ENCODE results near the gene NEDD8.
"Not testable (repeated sequence)": the region's sequence is repeated elsewhere in the genome, so short reads cannot be mapped to it uniquely, and the experiment has no call there.

NEDD8 gene

DNA sequence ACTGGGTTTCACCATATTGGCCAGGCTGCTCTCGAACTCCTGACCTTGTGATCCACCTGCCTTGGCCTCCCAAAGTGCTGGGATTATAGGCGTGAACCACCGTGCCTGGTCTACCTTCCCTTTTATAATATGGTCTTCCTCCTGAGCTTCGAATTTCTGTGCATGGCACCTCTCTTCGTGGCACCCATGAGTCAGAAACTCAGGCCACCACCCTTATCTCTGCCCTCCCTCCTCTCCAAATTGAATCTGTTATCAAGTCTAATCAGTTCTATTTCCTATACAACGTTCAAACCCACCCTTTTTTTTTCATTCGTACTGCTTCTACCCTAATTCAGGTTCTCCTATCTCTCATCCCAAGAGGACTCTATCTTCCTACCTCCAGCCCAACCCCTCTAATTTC lies 15.3 kb upstream of the NEDD8 start:
- DNase-seq (ENCODE audit: low read depth, low spot score): no peak

GRCh38 chr14:24246765-24247212 lies 14.6 kb upstream of the NEDD8 start:
- no peak for DNase-seq (ENCODE audit: low read depth, low spot score)

DNA sequence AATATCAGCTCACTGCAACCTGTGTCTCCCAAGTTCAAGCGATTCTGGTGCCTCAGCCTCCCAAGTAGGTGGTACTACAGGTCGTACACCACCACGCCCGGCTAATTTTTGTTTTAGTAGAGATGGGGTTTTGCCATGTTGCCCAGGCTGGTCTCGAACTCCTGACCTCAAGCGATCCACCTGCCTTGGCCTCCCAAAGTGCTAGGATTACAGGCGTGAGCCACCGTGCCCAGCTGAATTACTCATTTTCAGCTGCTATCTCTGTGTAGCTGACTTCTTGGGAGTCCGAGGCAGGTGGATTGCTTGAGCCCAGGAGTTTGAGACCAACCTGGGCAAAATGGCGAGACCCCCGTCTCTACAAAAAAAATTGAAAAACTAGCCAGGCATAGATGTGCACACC lies 13.2 kb upstream of the NEDD8 start:
- not testable (repeated sequence) for DNase-seq (ENCODE audit: low read depth, low spot score)

GRCh38 chr14:24243336-24243836 lies 11.2 kb upstream of the NEDD8 start:
- no peak for DNase-seq (ENCODE audit: low read depth, low spot score)

DNA sequence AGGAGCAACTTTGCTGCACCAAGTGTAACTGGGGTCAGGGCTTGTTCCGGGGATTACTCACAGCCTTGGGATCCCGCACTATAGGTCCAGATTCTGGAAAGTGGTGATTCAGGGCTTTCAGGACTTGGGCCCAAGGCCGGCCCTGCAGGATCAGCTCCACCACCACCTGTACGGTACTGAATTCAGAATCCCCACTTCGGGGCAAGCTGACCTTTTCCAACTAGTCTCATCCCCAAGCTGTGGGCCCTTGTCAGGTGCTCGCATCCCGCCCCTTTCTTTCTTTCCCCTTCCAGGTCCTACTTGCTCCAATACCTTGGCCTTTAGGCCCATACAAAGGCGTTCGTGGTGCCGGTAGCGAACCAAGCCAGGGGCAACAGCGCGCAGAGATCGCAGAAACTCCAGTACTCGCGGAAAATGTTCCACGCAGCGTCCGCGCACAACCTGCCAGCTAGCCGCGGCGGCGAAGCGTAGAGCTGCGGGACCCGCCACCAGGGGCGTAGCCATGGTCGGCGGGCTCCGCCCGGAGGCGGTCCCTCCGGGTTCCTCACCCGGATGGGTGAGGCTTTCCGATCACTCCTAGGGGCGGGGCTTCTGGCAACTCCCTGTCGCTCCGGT lies 9.8 kb upstream of the NEDD8 start:
- DNase-seq (ENCODE audit: low read depth, low spot score): no peak

GRCh38 chr14:24240110-24240918 lies 8.1 kb upstream of the NEDD8 start:
- no peak for DNase-seq (ENCODE audit: low read depth, low spot score)

DNA sequence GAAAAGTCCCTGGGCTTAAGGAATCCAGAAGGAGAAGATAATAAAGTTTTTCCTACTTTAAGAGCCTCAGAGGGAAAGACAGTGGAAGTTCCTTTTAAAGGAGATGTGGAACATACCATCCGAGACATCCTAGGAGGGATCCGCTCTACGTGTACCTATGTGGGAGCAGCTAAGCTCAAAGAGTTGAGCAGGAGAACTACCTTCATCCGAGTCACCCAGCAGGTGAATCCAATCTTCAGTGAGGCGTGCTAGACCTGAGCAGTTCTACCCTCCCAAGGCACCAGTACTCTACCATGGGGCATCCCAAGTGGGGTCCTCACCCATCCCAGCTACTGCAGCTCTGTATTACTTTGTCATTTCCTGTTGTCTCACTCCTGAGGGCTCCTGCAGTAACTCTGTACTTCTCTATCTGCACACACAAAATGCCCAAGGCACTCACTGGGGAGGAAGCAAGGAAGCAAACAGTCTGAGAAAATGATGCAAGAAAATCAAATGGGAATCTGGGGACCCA lies 6.4 kb upstream of the NEDD8 start:
- no peak for DNase-seq (ENCODE audit: low read depth, low spot score)

- no peak for DNase-seq (ENCODE audit: low read depth, low spot score)
Observed at GRCh38 chr14:24238123-24238522, 6.0 kb upstream of the NEDD8 start.

DNA sequence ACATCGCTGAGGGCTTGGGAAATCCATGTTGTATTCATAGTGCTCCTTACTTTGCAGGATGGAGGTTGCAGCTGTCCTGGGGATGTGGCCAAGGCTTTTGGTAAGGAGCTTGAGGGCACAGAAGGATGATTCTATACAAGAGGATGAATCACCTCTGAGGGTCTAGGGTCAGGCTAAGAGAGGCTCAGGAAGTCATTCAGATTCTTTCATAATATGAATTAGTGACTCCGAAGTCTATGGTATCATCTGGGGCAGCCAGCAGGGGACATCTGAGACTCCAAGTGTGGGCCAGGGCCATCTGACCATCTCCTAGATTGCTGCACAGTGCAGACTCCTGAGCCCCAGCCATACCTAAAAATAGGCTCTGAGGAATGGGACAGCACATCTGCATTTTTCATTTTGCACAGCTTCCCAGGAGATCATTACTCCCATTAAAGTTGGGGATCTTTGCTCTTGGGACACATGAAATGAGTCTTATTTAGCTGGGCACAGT lies 5.3 kb upstream of the NEDD8 start:
- no peak for DNase-seq (ENCODE audit: low read depth, low spot score)

GRCh38 chr14:24236689-24237462 lies 4.7 kb upstream of the NEDD8 start:
- DNase-seq (ENCODE audit: low read depth, low spot score): no peak

GRCh38 chr14:24235804-24236688 lies 3.9 kb upstream of the NEDD8 start:
- DNase-seq (ENCODE audit: low read depth, low spot score): no peak

DNA sequence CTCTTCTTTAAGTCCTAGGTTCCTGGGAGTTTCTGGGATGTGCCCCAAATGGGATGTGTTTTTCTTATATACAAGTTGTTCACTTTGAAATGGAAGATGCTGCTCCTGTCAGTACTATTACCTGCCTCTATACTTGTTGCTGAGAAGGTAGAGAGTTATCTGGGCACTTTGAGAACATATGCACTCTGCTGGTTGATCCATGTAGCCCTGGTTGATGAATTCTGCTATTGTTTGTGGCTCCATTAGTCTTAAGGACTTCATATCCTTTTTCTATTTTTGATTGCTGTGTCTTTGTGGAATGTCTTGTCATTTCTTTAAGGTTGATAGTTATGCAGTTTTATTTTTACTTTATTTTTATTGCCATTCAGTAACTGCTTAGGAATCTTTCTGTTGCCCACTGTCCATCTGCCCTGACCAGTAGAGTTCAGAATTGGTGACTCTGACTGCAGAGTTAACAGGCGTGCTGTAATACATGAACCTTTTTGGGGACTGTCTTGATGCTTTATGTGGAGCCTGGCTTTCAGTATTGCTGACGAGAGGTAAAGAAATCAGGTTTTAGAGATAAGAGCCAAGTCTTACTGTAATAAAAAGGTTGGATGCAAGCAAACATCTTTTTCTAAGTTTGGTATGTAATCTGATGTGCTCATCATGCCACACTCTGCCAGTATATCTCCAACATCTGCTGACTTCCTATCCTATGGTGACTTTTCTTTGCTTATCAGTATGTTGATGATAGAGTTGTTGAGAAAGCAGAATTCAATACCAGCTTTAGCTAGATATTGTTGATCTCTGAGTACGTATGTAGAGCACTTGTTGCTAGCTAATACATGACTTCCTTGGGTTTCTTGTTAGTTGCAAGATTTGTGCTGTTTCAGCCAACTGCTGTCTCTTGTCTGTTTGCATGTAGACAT lies 2.2 kb upstream of the NEDD8 start:
- DNase-seq (ENCODE audit: low read depth, low spot score): no peak

- no peak for DNase-seq (ENCODE audit: low read depth, low spot score)
Observed at GRCh38 chr14:24233538-24233866, 1.3 kb upstream of the NEDD8 start.

DNA sequence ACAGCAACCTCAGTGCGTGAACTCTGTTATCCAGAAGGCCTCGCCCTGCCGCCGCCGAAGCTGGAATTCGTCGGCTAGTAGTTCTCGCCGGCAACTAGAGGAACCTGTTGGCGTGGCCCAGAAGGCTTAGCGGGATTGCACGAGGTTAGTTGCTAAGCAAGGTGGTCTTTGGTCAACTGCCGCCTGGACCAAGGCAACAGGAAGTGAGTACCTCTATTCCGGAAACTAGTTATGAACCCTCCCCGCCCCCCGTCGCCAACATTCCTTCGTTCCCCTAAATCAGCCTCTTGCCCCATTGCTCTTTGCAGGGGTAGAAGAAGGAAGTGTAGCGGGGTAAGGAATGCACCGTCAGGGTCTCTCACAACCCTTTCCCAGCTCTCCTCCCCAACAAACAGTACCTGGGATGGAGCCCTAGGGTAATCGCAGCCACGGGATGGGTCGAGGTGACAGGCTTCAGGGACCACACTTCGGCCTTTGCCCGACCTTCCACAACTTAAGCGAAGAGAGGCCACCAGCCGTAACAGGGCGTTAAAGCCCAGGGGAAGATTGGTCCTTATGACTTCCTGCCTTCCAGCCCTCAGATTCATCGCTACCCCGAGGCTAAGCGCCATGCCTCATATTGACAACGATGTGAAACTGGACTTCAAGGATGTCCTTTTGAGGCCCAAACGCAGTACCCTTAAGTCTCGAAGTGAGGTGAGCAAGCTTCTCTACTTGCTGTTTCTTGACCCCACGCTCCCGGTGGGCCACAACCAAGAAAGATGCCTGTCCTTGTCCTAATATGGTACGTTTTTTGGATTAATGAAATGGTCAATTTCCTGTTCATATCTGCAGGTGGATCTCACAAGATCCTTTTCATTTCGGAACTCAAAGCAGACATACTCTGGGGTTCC lies 724 bp upstream of the NEDD8 start, which contains the start of gene GMPR2:
GMPR2 (plus strand) TSS at position 285 of the 893 bp plus-strand sequence; CDS start at position 610, 325 bp downstream.
- no peak for DNase-seq (ENCODE audit: low read depth, low spot score)

DNA sequence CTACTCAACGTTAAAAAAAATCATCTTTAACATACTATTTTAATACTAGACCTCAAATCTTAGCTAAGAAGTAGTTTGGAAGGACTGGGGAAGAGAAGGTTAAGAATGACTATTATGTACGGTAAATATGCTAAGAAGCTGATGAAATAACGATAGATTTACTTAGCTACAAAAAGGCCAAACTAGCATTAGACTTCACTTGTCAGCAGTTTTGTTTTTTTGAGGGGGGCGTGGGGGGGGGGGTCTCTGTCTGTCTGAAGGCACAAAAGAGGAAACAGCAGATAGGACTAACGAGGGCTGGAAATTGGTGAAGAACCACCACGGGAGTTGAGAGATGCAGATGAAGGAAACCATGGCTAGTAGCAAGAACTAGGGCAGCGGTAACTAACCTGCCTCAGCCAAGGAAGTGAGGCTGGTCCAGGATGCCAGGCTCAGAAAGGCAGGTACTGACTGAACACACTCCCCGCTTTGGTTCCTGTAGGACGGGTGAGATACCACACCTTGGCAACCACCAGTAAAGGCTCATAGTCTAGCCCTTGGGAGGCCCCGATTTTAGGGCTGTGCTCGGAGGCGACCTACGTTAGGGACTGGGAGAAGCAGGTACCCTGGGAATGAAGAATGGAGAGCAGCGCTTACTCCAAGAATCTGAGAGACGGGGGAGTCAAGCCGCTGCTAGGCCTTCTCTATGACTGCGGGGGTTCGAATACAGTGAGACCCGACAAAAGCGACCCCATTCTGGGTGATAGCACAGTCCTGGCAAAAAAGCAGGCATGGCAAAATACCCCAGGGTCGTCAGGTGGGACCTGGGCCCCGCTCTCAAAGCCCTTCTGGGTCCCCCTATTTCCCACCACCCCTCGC lies 675 bp downstream of the NEDD8 start:
- DNase-seq (ENCODE audit: low read depth, low spot score): no peak

DNA sequence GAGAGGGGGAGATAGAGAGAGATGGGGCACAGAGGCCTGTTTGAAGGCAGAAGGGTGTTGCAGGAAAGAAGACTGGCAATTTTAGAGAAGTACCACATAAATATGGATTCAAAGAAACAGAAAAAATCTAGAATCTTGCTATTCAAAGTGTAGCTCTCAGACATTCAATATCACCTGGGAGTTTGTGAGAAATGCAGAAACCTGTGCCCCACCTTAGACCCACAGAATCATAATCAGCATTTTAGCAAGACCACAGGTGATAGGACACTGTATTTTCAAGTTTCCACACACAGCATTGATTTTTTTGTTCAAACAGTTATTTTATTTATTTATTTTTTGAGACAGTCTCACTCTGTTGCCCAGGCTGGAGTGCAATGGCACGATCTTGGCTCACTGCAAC lies 3.3 kb downstream of the NEDD8 start:
- no peak for DNase-seq (ENCODE audit: low read depth, low spot score)

GRCh38 chr14:24226473-24226872 lies 5.7 kb downstream of the NEDD8 start:
- no peak for DNase-seq (ENCODE audit: low read depth, low spot score)

GRCh38 chr14:24224618-24225071 lies 7.5 kb downstream of the NEDD8 start:
- no peak for DNase-seq (ENCODE audit: low read depth, low spot score)

Measured in brain pericyte (primary cell).